Type B pancreatic cell (in vitro differentiated cells): ENCODE data around the gene GRID2. TPM values are rescaled to one million over a fixed set of nuclear protein-coding genes. Genes with fewer than 3 reads are reported as not detected.

Experiments used
- DNase-seq: peaks from one replicate; pipeline ENCODE4 v3.0.0; 2021; ENCODE audit warnings: mixed read lengths; ENCODE audit not compliant: unreplicated experiment; ENCODE audit errors: extremely low spot score
- H3K27ac Mint-ChIP-seq: 2 replicates; pipeline ENCODE4 v1.8.0; 2021; ENCODE audit warnings: mild to moderate bottlenecking, mixed read lengths
- H3K27me3 Mint-ChIP-seq: 2 replicates; pipeline ENCODE4 v1.8.0; 2021; ENCODE audit warnings: mixed read lengths
- H3K36me3 Mint-ChIP-seq: 2 replicates; pipeline ENCODE4 v1.8.0; 2021; ENCODE audit warnings: mixed read lengths
- H3K4me1 Mint-ChIP-seq: one replicate; pipeline ENCODE4 v1.8.0; 2021; ENCODE audit warnings: mixed read lengths; ENCODE audit not compliant: unreplicated experiment
- H3K4me3 Mint-ChIP-seq: 2 replicates; pipeline ENCODE4 v1.8.0; 2021; ENCODE audit warnings: mild to moderate bottlenecking, mixed read lengths
- H3K9me3 Mint-ChIP-seq: 2 replicates; pipeline ENCODE4 v1.8.0; 2021; ENCODE audit warnings: mixed read lengths
- total RNA-seq: library from RNA; stranded (reverse); gene quantifications from 2 replicates; pipeline ENCODE4 v1.2.1, GENCODE V29; 2021; ENCODE audit warnings: low replicate concordance
- TF ChIP-seq, protein P1 (sequence below): fragments of 200-600 bp; sonication (generic); conservative IDR thresholded peaks from 2 replicates; pipeline ENCODE4 v1.5.0; 2021; ENCODE audit warnings: antibody characterized with exemption, mild to moderate bottlenecking

Gene GRID2
- total RNA-seq, 1 donor from 2014 or later, result 1.7 TPM

DNA sequence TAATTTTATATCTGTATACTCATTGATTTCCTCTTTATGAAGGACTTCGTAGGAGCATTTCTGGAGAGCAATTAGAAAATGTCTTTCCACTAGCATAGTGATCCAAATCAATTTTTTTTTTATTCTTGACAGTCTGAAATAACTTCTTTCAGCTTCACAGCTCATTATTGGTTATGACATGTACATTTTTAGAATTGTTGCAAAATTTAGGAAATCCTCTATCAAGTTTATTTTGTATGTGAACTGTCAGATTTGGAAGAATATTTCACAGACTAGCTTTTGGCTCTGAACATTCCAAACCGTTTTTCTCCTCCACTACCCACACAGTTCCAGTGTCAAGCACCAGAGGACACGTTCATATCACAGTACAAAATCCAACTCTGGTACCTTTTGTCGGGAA lies 1275.2 kb downstream of the GRID2 start:
- Mint-ChIP-seq H3K36me3 (no peaks in the 10 kb centered on the region), H3K27ac (no peak overlapping the region), H3K4me3 (no peak overlapping the region), H3K27me3 (no peaks in the 10 kb centered on the region), H3K4me1 (no peaks in the 10 kb centered on the region), H3K9me3 (no peaks in the 10 kb centered on the region)
- no peak for DNase-seq
- TF ChIP-seq, protein P1, sequence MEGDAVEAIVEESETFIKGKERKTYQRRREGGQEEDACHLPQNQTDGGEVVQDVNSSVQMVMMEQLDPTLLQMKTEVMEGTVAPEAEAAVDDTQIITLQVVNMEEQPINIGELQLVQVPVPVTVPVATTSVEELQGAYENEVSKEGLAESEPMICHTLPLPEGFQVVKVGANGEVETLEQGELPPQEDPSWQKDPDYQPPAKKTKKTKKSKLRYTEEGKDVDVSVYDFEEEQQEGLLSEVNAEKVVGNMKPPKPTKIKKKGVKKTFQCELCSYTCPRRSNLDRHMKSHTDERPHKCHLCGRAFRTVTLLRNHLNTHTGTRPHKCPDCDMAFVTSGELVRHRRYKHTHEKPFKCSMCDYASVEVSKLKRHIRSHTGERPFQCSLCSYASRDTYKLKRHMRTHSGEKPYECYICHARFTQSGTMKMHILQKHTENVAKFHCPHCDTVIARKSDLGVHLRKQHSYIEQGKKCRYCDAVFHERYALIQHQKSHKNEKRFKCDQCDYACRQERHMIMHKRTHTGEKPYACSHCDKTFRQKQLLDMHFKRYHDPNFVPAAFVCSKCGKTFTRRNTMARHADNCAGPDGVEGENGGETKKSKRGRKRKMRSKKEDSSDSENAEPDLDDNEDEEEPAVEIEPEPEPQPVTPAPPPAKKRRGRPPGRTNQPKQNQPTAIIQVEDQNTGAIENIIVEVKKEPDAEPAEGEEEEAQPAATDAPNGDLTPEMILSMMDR, result no peak

DNA sequence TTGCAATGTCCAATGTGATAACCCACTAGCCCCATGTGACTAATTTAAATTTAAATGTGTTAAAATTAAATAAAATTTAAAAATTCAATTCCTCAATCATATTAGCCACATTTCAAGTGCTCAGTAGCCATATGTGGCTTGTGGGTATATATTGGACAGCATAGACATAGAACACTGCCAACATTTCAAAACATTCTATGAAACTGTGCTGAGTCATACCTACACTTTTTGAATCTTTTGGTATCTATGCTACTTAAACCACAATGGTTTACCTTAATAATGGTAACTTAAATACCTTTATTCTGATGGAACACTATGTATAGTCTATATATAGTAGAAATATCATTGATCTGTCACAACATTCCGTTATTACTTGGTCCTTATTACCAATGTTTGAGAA lies 1301.4 kb downstream of the GRID2 start:
- TF ChIP-seq, protein P1, result no peak
- Mint-ChIP-seq H3K36me3 (no peaks in the 10 kb centered on the region), H3K4me1 (no peaks in the 10 kb centered on the region), H3K27me3 (no peaks in the 10 kb centered on the region), H3K4me3 (no peak overlapping the region), H3K27ac (no peak overlapping the region), H3K9me3 (peaks cover 5% of the 10 kb centered on the region)
- DNase-seq, result no peak

DNA sequence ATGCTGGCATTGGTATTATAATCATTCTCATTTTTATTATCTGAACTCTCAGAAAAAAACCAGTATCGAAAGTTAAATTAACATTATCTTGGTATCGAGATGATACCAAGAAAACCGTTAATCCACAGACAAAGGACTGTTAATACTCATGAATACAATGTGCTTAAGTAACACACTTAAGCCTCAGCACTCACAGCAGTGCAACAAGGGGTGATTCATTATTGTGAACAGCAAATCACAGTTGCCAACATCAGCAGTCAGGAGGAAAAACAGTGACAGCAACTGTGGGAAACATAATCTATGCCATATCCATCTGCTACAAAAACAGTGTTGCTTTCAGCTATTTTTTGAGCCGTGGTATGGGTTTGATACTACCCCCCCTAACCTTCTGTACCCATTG lies 1313.8 kb downstream of the GRID2 start:
- no peak for DNase-seq
- TF ChIP-seq, protein P1, result no peak
- Mint-ChIP-seq H3K27me3 (no peaks in the 10 kb centered on the region), H3K9me3 (no peaks in the 10 kb centered on the region), H3K4me1 (no peaks in the 10 kb centered on the region), H3K4me3 (no peak overlapping the region), H3K36me3 (no peaks in the 10 kb centered on the region), H3K27ac (no peak overlapping the region)

DNA sequence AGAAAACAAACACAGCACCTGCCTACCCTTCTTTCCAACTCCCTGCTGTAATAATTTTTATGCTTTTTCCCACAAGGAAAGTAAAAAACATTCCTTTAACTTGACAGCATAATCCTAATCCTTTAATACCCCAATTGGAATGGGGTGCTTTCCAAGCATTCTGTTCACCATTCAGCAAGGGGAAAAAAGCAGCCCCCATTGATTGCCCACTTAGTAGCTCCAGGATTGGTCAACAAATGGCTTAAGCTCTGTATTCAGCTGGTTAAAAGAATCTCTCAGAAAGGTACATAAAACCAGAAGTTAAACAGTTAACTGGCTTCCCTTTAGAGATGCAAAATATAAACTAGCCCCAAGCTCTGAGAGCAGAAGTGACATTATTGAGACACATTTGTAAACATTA lies 1330.0 kb downstream of the GRID2 start:
- Mint-ChIP-seq H3K4me1 (peaks cover 3% of the 10 kb centered on the region), H3K9me3 (no peaks in the 10 kb centered on the region), H3K4me3 (no peak overlapping the region), H3K36me3 (no peaks in the 10 kb centered on the region), H3K27ac (no peak overlapping the region), H3K27me3 (no peaks in the 10 kb centered on the region)
- TF ChIP-seq, protein P1, result no peak
- no peak for DNase-seq

DNA sequence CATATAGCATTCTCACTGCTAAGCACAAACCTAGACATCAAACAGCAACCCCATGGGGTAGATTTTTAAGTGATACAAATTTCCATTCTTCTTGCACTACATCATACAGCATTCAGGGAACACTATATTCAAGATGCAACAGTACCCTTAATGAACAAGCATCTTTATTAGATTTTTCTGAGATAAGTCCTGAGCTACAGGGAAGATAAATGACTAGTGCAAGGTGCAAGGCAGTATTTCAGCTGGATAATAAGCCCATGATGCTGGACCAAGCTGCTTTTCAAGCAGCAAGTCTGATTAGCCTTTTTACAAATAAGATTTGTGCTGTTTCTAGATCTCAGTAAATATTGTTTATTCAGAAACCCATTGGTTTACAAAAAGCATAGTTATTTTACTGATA lies 1332.2 kb downstream of the GRID2 start:
- TF ChIP-seq, protein P1, result no peak
- no peaks in the 10 kb centered on the region for H3K9me3 Mint-ChIP-seq
- no peaks in the 10 kb centered on the region for H3K27me3 Mint-ChIP-seq
- peaks cover 3% of the 10 kb centered on the region for H3K4me1 Mint-ChIP-seq
- DNase-seq, result no peak
- H3K36me3 Mint-ChIP-seq, result no peaks in the 10 kb centered on the region
- H3K27ac Mint-ChIP-seq, result no peak overlapping the region
- no peak overlapping the region for H3K4me3 Mint-ChIP-seq

DNA sequence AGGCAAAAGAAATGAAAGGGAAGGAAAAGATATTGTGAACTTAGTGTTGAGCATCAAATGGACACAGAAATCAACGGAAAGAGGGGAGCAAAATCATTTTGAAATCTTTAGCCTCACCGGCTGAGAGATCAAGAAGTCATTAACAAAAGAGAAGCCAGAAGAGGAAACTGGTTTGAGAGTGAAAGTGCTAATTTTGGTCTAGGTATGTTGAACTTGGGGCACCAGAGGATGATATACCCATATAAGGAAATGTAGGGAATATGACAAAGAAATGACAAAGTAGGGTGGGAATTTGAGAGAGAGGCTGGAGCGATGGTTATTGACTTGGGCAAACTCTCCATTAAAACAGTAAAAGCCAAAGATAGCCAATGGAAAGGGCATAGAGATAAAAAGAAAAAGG lies 1341.4 kb downstream of the GRID2 start:
- no peaks in the 10 kb centered on the region for H3K4me1 Mint-ChIP-seq
- no peaks in the 10 kb centered on the region for H3K9me3 Mint-ChIP-seq
- no peaks in the 10 kb centered on the region for H3K36me3 Mint-ChIP-seq
- DNase-seq, result no peak
- no peaks in the 10 kb centered on the region for H3K27me3 Mint-ChIP-seq
- H3K27ac Mint-ChIP-seq, result no peak overlapping the region
- TF ChIP-seq, protein P1, result no peak
- H3K4me3 Mint-ChIP-seq, result no peak overlapping the region
